Measurements from ENCODE around the gene ZDHHC3. TPM values are rescaled to one million over a fixed set of nuclear protein-coding genes. Genes with fewer than 3 reads are reported as not detected.
A peak's percentile ranks its signal among the peaks of the same experiment; 100 is the strongest.

Gene ZDHHC3, protein sequence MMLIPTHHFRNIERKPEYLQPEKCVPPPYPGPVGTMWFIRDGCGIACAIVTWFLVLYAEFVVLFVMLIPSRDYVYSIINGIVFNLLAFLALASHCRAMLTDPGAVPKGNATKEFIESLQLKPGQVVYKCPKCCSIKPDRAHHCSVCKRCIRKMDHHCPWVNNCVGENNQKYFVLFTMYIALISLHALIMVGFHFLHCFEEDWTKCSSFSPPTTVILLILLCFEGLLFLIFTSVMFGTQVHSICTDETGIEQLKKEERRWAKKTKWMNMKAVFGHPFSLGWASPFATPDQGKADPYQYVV
- polyA plus RNA-seq (2012; ENCODE audit: insufficient read length, low read depth) = 33.0 TPM

DNA sequence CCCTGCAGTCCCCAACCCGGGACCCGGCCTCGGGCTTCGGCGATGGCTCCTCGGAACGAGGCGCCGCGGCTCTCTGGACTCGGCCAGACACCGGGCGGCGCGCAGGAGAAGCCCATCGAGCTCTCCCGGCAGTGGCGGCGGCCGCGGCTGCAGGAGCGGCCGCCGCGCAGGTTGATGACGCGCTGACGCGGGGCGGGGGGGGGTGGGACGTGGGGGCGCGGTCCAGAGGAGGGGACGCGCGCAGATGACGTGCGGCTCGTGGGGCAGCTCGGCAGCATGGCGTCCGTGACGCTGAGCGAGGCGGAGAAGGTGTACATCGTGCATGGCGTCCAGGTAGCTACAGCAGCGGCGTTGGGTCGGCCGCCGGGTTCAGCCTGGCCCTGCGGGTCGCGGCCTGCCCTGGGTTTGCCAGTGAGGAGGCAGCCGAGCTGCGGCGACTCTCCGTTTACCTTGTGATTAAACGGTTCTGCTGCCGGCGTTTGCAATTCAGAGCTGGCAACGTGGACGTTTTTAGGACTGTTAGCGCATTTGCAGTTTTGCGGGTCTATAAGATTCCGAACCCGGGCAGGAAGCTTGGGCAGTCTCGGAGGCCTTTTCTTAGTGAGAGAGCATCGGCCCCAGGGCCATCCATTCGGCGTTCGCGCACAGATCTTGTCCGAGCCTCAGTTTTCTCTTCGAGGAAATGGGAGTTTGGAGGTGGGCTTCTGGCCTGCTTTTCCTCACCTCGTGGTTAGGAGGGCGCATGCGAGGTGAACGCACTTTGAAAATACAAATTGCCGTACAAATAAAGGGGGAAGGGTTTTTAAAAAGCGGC lies at the start of gene ZDHHC3, which contains the start of gene EXOSC7:
Gene ZDHHC3, minus strand, starts transcription at position 173 of the 814 bp plus-strand sequence. CDS start 16,738 bp downstream, outside the sequence.
Gene EXOSC7, plus strand, starts transcription at position 243 of the 814 bp plus-strand sequence. Its CDS starts 34 bp downstream, at position 277.
- TF ChIP-seq, protein P1, sequence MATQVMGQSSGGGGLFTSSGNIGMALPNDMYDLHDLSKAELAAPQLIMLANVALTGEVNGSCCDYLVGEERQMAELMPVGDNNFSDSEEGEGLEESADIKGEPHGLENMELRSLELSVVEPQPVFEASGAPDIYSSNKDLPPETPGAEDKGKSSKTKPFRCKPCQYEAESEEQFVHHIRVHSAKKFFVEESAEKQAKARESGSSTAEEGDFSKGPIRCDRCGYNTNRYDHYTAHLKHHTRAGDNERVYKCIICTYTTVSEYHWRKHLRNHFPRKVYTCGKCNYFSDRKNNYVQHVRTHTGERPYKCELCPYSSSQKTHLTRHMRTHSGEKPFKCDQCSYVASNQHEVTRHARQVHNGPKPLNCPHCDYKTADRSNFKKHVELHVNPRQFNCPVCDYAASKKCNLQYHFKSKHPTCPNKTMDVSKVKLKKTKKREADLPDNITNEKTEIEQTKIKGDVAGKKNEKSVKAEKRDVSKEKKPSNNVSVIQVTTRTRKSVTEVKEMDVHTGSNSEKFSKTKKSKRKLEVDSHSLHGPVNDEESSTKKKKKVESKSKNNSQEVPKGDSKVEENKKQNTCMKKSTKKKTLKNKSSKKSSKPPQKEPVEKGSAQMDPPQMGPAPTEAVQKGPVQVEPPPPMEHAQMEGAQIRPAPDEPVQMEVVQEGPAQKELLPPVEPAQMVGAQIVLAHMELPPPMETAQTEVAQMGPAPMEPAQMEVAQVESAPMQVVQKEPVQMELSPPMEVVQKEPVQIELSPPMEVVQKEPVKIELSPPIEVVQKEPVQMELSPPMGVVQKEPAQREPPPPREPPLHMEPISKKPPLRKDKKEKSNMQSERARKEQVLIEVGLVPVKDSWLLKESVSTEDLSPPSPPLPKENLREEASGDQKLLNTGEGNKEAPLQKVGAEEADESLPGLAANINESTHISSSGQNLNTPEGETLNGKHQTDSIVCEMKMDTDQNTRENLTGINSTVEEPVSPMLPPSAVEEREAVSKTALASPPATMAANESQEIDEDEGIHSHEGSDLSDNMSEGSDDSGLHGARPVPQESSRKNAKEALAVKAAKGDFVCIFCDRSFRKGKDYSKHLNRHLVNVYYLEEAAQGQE (IDR thresholded peaks at IDR 0.05; ENCODE audit: insufficient read depth in 1 of 2, low read depth in 2 of 2, low read length in 2 of 2) = no peak
- TF ChIP-seq TAF1 (IDR thresholded peaks at IDR 0.05; ENCODE audit: borderline replicate concordance, insufficient read depth, low read length) (peak; percentile 75; the same call in 1 of the 2 replicates), SIN3A (IDR thresholded peaks at IDR 0.05; ENCODE audit: borderline replicate concordance, insufficient read depth, low read length) (peak; percentile 18; the same call in 1 of the 2 replicates), FOXP2 (optimal IDR thresholded peaks at IDR 0.05; ENCODE audit: borderline replicate concordance, extremely low read depth, extremely low read length, insufficient read depth) (peak; percentile 72), POLR2AphosphoS5 (IDR thresholded peaks at IDR 0.05; ENCODE audit: low read depth, low read length) (peak; percentile 57; the same call in 1 of the 2 replicates)

DNA sequence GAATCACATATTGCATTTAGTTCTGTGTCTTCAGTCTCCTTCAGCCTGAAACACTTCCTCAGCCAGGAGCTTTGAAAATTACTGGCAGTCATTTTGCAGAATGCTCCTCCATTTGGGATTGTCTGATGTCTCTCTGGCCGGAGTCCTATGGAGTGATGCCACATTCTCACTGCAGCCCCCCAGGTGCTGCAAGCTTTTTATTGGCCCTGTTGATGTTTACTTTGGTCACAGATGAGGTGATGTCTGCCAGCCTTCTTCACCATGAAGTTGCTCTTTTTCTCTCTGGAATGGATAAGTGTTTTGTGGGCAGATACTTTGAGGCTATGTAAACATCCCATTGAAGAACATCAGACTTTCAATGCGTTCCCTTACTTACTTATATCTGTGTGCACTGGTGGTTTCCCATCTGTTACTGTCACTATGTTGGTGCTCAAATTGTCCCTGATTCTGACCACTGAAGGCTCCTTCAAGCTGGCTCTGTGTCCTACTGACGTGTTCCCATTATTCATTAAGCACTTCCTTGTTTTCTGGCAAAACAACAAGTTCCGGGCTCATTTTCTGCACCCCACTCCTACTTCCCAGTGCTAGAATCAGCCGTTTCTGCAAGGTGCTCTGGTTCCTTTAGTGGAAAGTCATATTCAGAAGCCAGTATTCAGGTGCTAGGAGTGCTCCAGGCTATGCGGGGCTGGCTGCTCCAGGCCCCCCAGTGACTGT lies 48.7 kb upstream of the ZDHHC3 start:
- TF ChIP-seq, protein P1 (IDR thresholded peaks at IDR 0.05; ENCODE audit: insufficient read depth in 1 of 2, low read depth in 2 of 2, low read length in 2 of 2) = no peak
- TF ChIP-seq TAF1 (IDR thresholded peaks at IDR 0.05; ENCODE audit: borderline replicate concordance, insufficient read depth, low read length) (no peak), POLR2AphosphoS5 (IDR thresholded peaks at IDR 0.05; ENCODE audit: low read depth, low read length) (no peak), FOXP2 (optimal IDR thresholded peaks at IDR 0.05; ENCODE audit: borderline replicate concordance, extremely low read depth, extremely low read length, insufficient read depth) (no peak), SIN3A (IDR thresholded peaks at IDR 0.05; ENCODE audit: borderline replicate concordance, insufficient read depth, low read length) (no peak)

DNA sequence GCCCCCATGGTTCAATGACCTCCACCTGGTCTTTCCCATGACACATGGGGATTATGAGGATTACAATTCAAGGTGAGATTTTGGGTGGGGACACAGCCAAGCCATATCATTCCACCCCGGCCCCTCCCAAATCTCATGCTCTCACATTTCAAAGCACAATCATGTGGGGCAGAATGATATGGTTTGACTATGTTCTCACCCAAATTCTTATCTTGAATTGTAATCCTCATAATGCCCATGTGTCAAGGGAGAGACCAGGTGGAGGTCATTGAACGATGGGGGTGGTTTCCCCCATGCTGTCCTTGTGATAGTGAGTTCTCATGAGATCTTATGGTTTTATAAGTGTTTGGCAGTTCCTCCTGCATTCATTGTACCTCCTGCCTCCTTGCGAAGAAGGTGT lies 47.7 kb upstream of the ZDHHC3 start:
- no peak for TF ChIP-seq FOXP2 (optimal IDR thresholded peaks at IDR 0.05; ENCODE audit: borderline replicate concordance, extremely low read depth, extremely low read length, insufficient read depth)
- TF ChIP-seq, protein P1 (IDR thresholded peaks at IDR 0.05; ENCODE audit: insufficient read depth in 1 of 2, low read depth in 2 of 2, low read length in 2 of 2) = no peak
- TF ChIP-seq POLR2AphosphoS5 (IDR thresholded peaks at IDR 0.05; ENCODE audit: low read depth, low read length) = no peak

DNA sequence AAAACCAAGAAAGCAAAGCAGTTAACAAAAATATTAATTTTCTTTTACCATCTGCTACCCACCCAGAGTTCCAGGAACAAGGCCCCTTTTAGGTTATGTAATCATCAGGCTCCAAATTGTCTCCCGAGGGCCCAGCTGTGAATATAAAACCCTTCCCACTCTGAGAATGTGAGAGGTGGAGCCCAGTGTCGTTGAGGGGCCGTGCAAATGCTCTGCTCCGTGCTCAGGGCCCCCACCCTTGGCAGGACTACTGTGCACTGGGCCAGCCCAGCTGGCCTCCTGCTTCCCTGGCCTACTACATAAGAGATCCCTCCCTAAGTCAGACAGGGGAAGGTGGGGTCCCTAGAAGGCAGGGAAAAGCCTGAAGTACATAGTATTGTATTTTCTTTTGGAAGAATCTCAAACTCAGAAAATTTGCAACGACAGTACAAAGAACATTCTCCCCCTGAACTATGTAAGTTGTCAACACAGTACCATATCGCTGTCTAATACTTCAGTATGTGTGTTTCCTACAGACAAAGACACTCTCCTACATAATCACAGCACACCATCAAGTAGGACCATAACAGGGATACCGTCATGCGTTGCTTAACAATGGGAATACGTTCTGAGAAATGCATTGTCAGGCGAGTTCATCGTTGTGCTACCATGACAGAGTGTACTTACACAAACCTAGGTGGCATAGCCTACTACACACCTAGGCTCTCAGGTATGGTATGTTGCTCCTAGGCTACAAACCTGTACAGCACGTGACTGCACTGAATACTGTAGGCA lies 45.7 kb upstream of the ZDHHC3 start:
- no peak for TF ChIP-seq POLR2AphosphoS5 (IDR thresholded peaks at IDR 0.05; ENCODE audit: low read depth, low read length)
- no peak for TF ChIP-seq SIN3A (IDR thresholded peaks at IDR 0.05; ENCODE audit: borderline replicate concordance, insufficient read depth, low read length)
- TF ChIP-seq, protein P1 (IDR thresholded peaks at IDR 0.05; ENCODE audit: insufficient read depth in 1 of 2, low read depth in 2 of 2, low read length in 2 of 2) = no peak
- no peak for TF ChIP-seq TAF1 (IDR thresholded peaks at IDR 0.05; ENCODE audit: borderline replicate concordance, insufficient read depth, low read length)
- TF ChIP-seq FOXP2 (optimal IDR thresholded peaks at IDR 0.05; ENCODE audit: borderline replicate concordance, extremely low read depth, extremely low read length, insufficient read depth) = no peak
